Mucosa of stomach (tissue), 1 donor: ENCODE results near the gene CAMK4.
"Not testable (repeated sequence)": the region's sequence is repeated elsewhere in the genome, so short reads cannot be mapped to it uniquely, and the experiment has no call there.

Experiments used
- H3K27me3 ChIP-seq: one replicate; pipeline ENCODE4 v1.7.0; 2013; ENCODE audit warnings: mild to moderate bottlenecking, low read length; ENCODE audit not compliant: control insufficient read depth, insufficient read depth
- H3K36me3 ChIP-seq: one replicate; pipeline ENCODE4 v1.7.0; 2013; ENCODE audit warnings: low read length; ENCODE audit not compliant: control insufficient read depth, insufficient read depth
- H3K4me1 ChIP-seq: one replicate; pipeline ENCODE4 v1.7.0; 2013; ENCODE audit warnings: mild to moderate bottlenecking, low read length; ENCODE audit not compliant: control insufficient read depth, insufficient read depth
- H3K4me3 ChIP-seq: one replicate; pipeline ENCODE4 v1.7.0; 2013; ENCODE audit warnings: low read length
- H3K9ac ChIP-seq: one replicate; pipeline ENCODE4 v1.7.0; 2013; ENCODE audit warnings: mild to moderate bottlenecking, low read length, moderate library complexity
- H3K9me3 ChIP-seq: one replicate; pipeline ENCODE4 v1.7.0; 2013; ENCODE audit warnings: mild to moderate bottlenecking, low read length, moderate library complexity; ENCODE audit not compliant: control insufficient read depth
- donor health status: Pancreatic carcinoma.

CAMK4 gene

GRCh38 chr5:111246459-111246858 is 22.3 kb downstream of the CAMK4 start:
- Histone ChIP-seq H3K27me3 (no peaks in the 10 kb centered on the region), H3K9ac (no peak overlapping the region), H3K9me3 (no peaks in the 10 kb centered on the region), H3K4me3 (no peak overlapping the region), H3K4me1 (no peaks in the 10 kb centered on the region), H3K36me3 (no peaks in the 10 kb centered on the region)

GRCh38 chr5:111248571-111248970 is 24.4 kb downstream of the CAMK4 start:
- H3K4me3 ChIP-seq, result no peak overlapping the region
- no peaks in the 10 kb centered on the region for H3K36me3 ChIP-seq
- H3K9me3 ChIP-seq, result no peaks in the 10 kb centered on the region

GRCh38 chr5:111251921-111252320 is 27.7 kb downstream of the CAMK4 start:
- no peaks in the 10 kb centered on the region for H3K4me1 ChIP-seq
- H3K36me3 ChIP-seq, result no peaks in the 10 kb centered on the region

More at GRCh38 chr5:111248571-111248970, 24.4 kb downstream of the CAMK4 start:
- no peaks in the 10 kb centered on the region for H3K27me3 ChIP-seq
- no peaks in the 10 kb centered on the region for H3K4me1 ChIP-seq
- H3K9ac ChIP-seq, result no peak overlapping the region

GRCh38 chr5:111252799-111253545 is 28.8 kb downstream of the CAMK4 start:
- Histone ChIP-seq H3K9me3 (no peaks in the 10 kb centered on the region), H3K4me3 (no peak overlapping the region), H3K4me1 (no peaks in the 10 kb centered on the region), H3K27me3 (no peaks in the 10 kb centered on the region), H3K36me3 (no peaks in the 10 kb centered on the region), H3K9ac (no peak overlapping the region)

More at GRCh38 chr5:111251921-111252320, 27.7 kb downstream of the CAMK4 start:
- no peak overlapping the region for H3K9ac ChIP-seq
- no peaks in the 10 kb centered on the region for H3K9me3 ChIP-seq
- no peaks in the 10 kb centered on the region for H3K27me3 ChIP-seq
- H3K4me3 ChIP-seq, result no peak overlapping the region

- H3K4me3 ChIP-seq, result no peak overlapping the region
- no peaks in the 10 kb centered on the region for H3K27me3 ChIP-seq
- H3K4me1 ChIP-seq, result no peaks in the 10 kb centered on the region
- no peaks in the 10 kb centered on the region for H3K36me3 ChIP-seq
- H3K9ac ChIP-seq, result no peak overlapping the region
- H3K9me3 ChIP-seq, result no peaks in the 10 kb centered on the region
Observed at GRCh38 chr5:111254613-111255012, 30.4 kb downstream of the CAMK4 start.

- Histone ChIP-seq H3K9ac (no peak overlapping the region), H3K4me1 (no peaks in the 10 kb centered on the region), H3K9me3 (no peaks in the 10 kb centered on the region), H3K36me3 (no peaks in the 10 kb centered on the region), H3K4me3 (no peak overlapping the region), H3K27me3 (no peaks in the 10 kb centered on the region)
Observed at GRCh38 chr5:111255169-111255568, 31.0 kb downstream of the CAMK4 start.

GRCh38 chr5:111256128-111256527 is 31.9 kb downstream of the CAMK4 start:
- no peak overlapping the region for H3K9ac ChIP-seq
- H3K4me3 ChIP-seq, result no peak overlapping the region
- no peaks in the 10 kb centered on the region for H3K4me1 ChIP-seq
- no peaks in the 10 kb centered on the region for H3K27me3 ChIP-seq
- no peaks in the 10 kb centered on the region for H3K36me3 ChIP-seq
- H3K9me3 ChIP-seq, result no peaks in the 10 kb centered on the region

- H3K9ac ChIP-seq, H3K4me3 ChIP-seq, H3K27me3 ChIP-seq, H3K9me3 ChIP-seq, H3K36me3 ChIP-seq, H3K4me1 ChIP-seq: not testable (repeated sequence)
Observed at GRCh38 chr5:111257610-111258009, 33.4 kb downstream of the CAMK4 start.

- Histone ChIP-seq H3K4me1 (no peaks in the 10 kb centered on the region), H3K9me3 (no peaks in the 10 kb centered on the region), H3K27me3 (no peaks in the 10 kb centered on the region), H3K4me3 (no peak overlapping the region), H3K36me3 (no peaks in the 10 kb centered on the region), H3K9ac (no peak overlapping the region)
Observed at GRCh38 chr5:111259636-111260035, 35.5 kb downstream of the CAMK4 start.

GRCh38 chr5:111261610-111262009 is 37.4 kb downstream of the CAMK4 start:
- Histone ChIP-seq H3K9ac (no peak overlapping the region), H3K9me3 (no peaks in the 10 kb centered on the region), H3K27me3 (no peaks in the 10 kb centered on the region)

GRCh38 chr5:111262153-111262552 is 38.0 kb downstream of the CAMK4 start:
- Histone ChIP-seq H3K36me3 (no peaks in the 10 kb centered on the region), H3K9ac (no peak overlapping the region), H3K9me3 (no peaks in the 10 kb centered on the region), H3K4me1 (no peaks in the 10 kb centered on the region), H3K4me3 (no peak overlapping the region), H3K27me3 (no peaks in the 10 kb centered on the region)

More at GRCh38 chr5:111261610-111262009, 37.4 kb downstream of the CAMK4 start:
- Histone ChIP-seq H3K4me1 (no peaks in the 10 kb centered on the region), H3K36me3 (no peaks in the 10 kb centered on the region), H3K4me3 (no peak overlapping the region)

GRCh38 chr5:111262815-111263214 is 38.6 kb downstream of the CAMK4 start:
- Histone ChIP-seq H3K9me3 (no peaks in the 10 kb centered on the region), H3K4me3 (no peak overlapping the region), H3K27me3 (no peaks in the 10 kb centered on the region), H3K9ac (no peak overlapping the region), H3K36me3 (no peaks in the 10 kb centered on the region), H3K4me1 (no peaks in the 10 kb centered on the region)

GRCh38 chr5:111266491-111266890 is 42.3 kb downstream of the CAMK4 start:
- no peak overlapping the region for H3K9ac ChIP-seq
- no peaks in the 10 kb centered on the region for H3K9me3 ChIP-seq
- no peak overlapping the region for H3K4me3 ChIP-seq
- no peaks in the 10 kb centered on the region for H3K36me3 ChIP-seq
- H3K4me1 ChIP-seq, result no peaks in the 10 kb centered on the region
- H3K27me3 ChIP-seq, result no peaks in the 10 kb centered on the region
